ENCODE measurements around the gene CLDN11.

DNA sequence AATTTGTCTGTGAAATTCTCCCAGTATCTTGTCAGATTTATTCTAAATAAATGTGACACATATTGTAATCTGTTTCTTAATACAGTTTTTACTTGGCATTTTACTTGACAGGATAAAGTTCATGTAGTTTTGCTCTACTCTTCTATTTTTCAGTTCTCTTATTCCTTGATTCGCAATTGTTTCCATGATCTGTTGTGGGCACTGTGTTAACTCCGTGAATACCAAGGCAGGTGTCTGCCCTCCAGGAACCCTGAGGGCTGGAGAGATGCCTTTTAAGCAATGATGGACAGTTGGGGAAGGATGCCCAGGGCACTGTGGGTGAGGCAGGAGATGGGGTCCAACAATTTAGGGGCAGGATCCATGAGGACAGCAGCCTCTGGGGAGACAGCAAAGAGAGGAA is 3.1 kb downstream of the CLDN11 start:
- TF ChIP-seq, protein P1, sequence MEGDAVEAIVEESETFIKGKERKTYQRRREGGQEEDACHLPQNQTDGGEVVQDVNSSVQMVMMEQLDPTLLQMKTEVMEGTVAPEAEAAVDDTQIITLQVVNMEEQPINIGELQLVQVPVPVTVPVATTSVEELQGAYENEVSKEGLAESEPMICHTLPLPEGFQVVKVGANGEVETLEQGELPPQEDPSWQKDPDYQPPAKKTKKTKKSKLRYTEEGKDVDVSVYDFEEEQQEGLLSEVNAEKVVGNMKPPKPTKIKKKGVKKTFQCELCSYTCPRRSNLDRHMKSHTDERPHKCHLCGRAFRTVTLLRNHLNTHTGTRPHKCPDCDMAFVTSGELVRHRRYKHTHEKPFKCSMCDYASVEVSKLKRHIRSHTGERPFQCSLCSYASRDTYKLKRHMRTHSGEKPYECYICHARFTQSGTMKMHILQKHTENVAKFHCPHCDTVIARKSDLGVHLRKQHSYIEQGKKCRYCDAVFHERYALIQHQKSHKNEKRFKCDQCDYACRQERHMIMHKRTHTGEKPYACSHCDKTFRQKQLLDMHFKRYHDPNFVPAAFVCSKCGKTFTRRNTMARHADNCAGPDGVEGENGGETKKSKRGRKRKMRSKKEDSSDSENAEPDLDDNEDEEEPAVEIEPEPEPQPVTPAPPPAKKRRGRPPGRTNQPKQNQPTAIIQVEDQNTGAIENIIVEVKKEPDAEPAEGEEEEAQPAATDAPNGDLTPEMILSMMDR (IDR thresholded peaks at IDR 0.05) = no peak
- no peak for TF ChIP-seq EP300 (IDR thresholded peaks at IDR 0.05)
- TF ChIP-seq POLR2A (IDR thresholded peaks at IDR 0.05; ENCODE audit: low read depth) = no peak
- no peak for TF ChIP-seq POLR2AphosphoS5 (IDR thresholded peaks at IDR 0.05)

Data from esophagus muscularis mucosa (tissue), 4 donors.